ENCODE results near the gene MED13.
"Not testable (repeated sequence)": the region's sequence is repeated elsewhere in the genome, so short reads cannot be mapped to it uniquely, and the experiment has no call there.

MED13 gene

GRCh38 chr17:62000186-62000585 lies 64.9 kb downstream of the MED13 start:
- Histone ChIP-seq H3K79me2 (ENCODE audit: insufficient read depth, low read depth) (peaks cover 16% of the 10 kb centered on the region; the same call in 1 of the 2 replicates), H3K4me3 (IDR thresholded peaks at IDR 0.05; ENCODE audit: insufficient read depth, low read depth, low read length) (no peak overlapping the region), H3K9ac (no peak overlapping the region), H3K27ac (no peak overlapping the region), H2AFZ (ENCODE audit: low read depth) (no peak overlapping the region), H3K27me3 (ENCODE audit: insufficient read depth, low read depth) (no peaks in the 10 kb centered on the region), H3K36me3 (ENCODE audit: insufficient read depth) (peaks cover 3% of the 10 kb centered on the region; the same call in 1 of the 2 replicates), H3K4me1 (ENCODE audit: low read depth, poor library complexity, severe bottlenecking) (no peaks in the 10 kb centered on the region), H4K20me1 (ENCODE audit: insufficient read depth) (no peaks in the 10 kb centered on the region), H3K4me2 (no peak overlapping the region)
- TF ChIP-seq CTCF (conservative IDR thresholded peaks at IDR 0.05; ENCODE audit: low read depth, low read length): no peak

- H3K4me1 ChIP-seq (ENCODE audit: low read depth, poor library complexity, severe bottlenecking); H3K36me3 ChIP-seq (ENCODE audit: insufficient read depth); H4K20me1 ChIP-seq (ENCODE audit: insufficient read depth); H3K9ac ChIP-seq; H3K4me3 ChIP-seq (IDR thresholded peaks at IDR 0.05; ENCODE audit: insufficient read depth, low read depth, low read length); H3K4me2 ChIP-seq; H3K79me2 ChIP-seq (ENCODE audit: insufficient read depth, low read depth); H2AFZ ChIP-seq (ENCODE audit: low read depth); H3K27me3 ChIP-seq (ENCODE audit: insufficient read depth, low read depth); H3K27ac ChIP-seq: not testable (repeated sequence)
Measured at GRCh38 chr17:61998534-61998933, 66.5 kb downstream of the MED13 start.

GRCh38 chr17:61997664-61998063 lies 67.4 kb downstream of the MED13 start:
- no peak for TF ChIP-seq CTCF (conservative IDR thresholded peaks at IDR 0.05; ENCODE audit: low read depth, low read length)
- Histone ChIP-seq H3K36me3 (ENCODE audit: insufficient read depth) (peaks cover 6% of the 10 kb centered on the region; the same call in 1 of the 2 replicates), H3K4me1 (ENCODE audit: low read depth, poor library complexity, severe bottlenecking) (no peaks in the 10 kb centered on the region), H3K4me3 (IDR thresholded peaks at IDR 0.05; ENCODE audit: insufficient read depth, low read depth, low read length) (no peak overlapping the region), H3K9ac (no peak overlapping the region), H2AFZ (ENCODE audit: low read depth) (no peak overlapping the region), H3K79me2 (ENCODE audit: insufficient read depth, low read depth) (peaks cover 2% of the 10 kb centered on the region; the same call in 1 of the 2 replicates), H3K27me3 (ENCODE audit: insufficient read depth, low read depth) (no peaks in the 10 kb centered on the region), H4K20me1 (ENCODE audit: insufficient read depth) (no peaks in the 10 kb centered on the region), H3K4me2 (no peak overlapping the region), H3K27ac (no peak overlapping the region)

GRCh38 chr17:61996916-61997605 lies 68.0 kb downstream of the MED13 start:
- Histone ChIP-seq H3K9ac (no peak overlapping the region), H3K79me2 (ENCODE audit: insufficient read depth, low read depth) (no peaks in the 10 kb centered on the region; the same call in 1 of the 2 replicates), H3K36me3 (ENCODE audit: insufficient read depth) (peaks cover 6% of the 10 kb centered on the region; the same call in 1 of the 2 replicates), H2AFZ (ENCODE audit: low read depth) (no peak overlapping the region), H3K27ac (no peak overlapping the region), H3K4me1 (ENCODE audit: low read depth, poor library complexity, severe bottlenecking) (no peaks in the 10 kb centered on the region), H3K27me3 (ENCODE audit: insufficient read depth, low read depth) (no peaks in the 10 kb centered on the region), H3K4me2 (no peak overlapping the region), H3K4me3 (IDR thresholded peaks at IDR 0.05; ENCODE audit: insufficient read depth, low read depth, low read length) (no peak overlapping the region), H4K20me1 (ENCODE audit: insufficient read depth) (no peaks in the 10 kb centered on the region)
- TF ChIP-seq CTCF (conservative IDR thresholded peaks at IDR 0.05; ENCODE audit: low read depth, low read length): no peak

GRCh38 chr17:61989509-61989908 lies 75.6 kb downstream of the MED13 start:
- Histone ChIP-seq H4K20me1 (ENCODE audit: insufficient read depth) (no peaks in the 10 kb centered on the region), H3K9ac (no peak overlapping the region), H3K4me3 (IDR thresholded peaks at IDR 0.05; ENCODE audit: insufficient read depth, low read depth, low read length) (no peak overlapping the region), H3K79me2 (ENCODE audit: insufficient read depth, low read depth) (no peaks in the 10 kb centered on the region), H3K4me2 (no peak overlapping the region), H2AFZ (ENCODE audit: low read depth) (no peak overlapping the region), H3K4me1 (ENCODE audit: low read depth, poor library complexity, severe bottlenecking) (no peaks in the 10 kb centered on the region), H3K27me3 (ENCODE audit: insufficient read depth, low read depth) (no peaks in the 10 kb centered on the region), H3K27ac (no peak overlapping the region), H3K36me3 (ENCODE audit: insufficient read depth) (0 out of 2 replicates have a peak, but pooled peaks cover 4% of the 10 kb centered on the region)
- no peak for TF ChIP-seq CTCF (conservative IDR thresholded peaks at IDR 0.05; ENCODE audit: low read depth, low read length)

Data from KMS-11 (cell line).